HG02852 (cell line): ENCODE results near the gene HAX1.
"Not testable (repeated sequence)": the region's sequence is repeated elsewhere in the genome, so short reads cannot be mapped to it uniquely, and the experiment has no call there.

ENCODE experiments used
- ATAC-seq: cut with Tn5 transposase; IDR thresholded peaks from one replicate; pipeline ENCODE4 v1.9.1; 2021; ENCODE audit warnings: mild to moderate bottlenecking, moderate library complexity; ENCODE audit not compliant: unreplicated experiment

The HAX1 gene

GRCh38 chr1:154272217-154272998 is at the start of gene HAX1:
HAX1 (plus strand) TSS chr1:154272629; CDS start chr1:154272724, 95 bp downstream.
- ATAC-seq = peak; percentile 87

GRCh38 chr1:154222918-154223317 is 49.5 kb upstream of the HAX1 start:
- no peak for ATAC-seq

- ATAC-seq = no peak
Measured at GRCh38 chr1:154223621-154224020, 48.8 kb upstream of the HAX1 start.

- ATAC-seq = no peak
Measured at GRCh38 chr1:154225370-154225769, 47.1 kb upstream of the HAX1 start.

- not testable (repeated sequence) for ATAC-seq
Measured at GRCh38 chr1:154231112-154231511, 41.3 kb upstream of the HAX1 start.

GRCh38 chr1:154233127-154233526 is 39.3 kb upstream of the HAX1 start:
- ATAC-seq = not testable (repeated sequence)

GRCh38 chr1:154236855-154237254 is 35.6 kb upstream of the HAX1 start:
- no peak for ATAC-seq

GRCh38 chr1:154237435-154237834 is 35.0 kb upstream of the HAX1 start:
- no peak for ATAC-seq

- no peak for ATAC-seq
Measured at GRCh38 chr1:154237880-154238506, 34.4 kb upstream of the HAX1 start.

GRCh38 chr1:154239491-154239890 is 32.9 kb upstream of the HAX1 start:
- no peak for ATAC-seq

GRCh38 chr1:154240294-154240833 is 32.1 kb upstream of the HAX1 start:
- no peak for ATAC-seq

GRCh38 chr1:154241703-154242351 is 30.6 kb upstream of the HAX1 start:
- no peak for ATAC-seq

GRCh38 chr1:154253671-154254070 is 18.8 kb upstream of the HAX1 start:
- ATAC-seq = no peak

GRCh38 chr1:154256686-154257085 is 15.7 kb upstream of the HAX1 start:
- ATAC-seq = no peak

GRCh38 chr1:154258784-154259183 is 13.6 kb upstream of the HAX1 start:
- ATAC-seq = no peak

- ATAC-seq = no peak
Measured at GRCh38 chr1:154260127-154260526, 12.3 kb upstream of the HAX1 start.

- no peak for ATAC-seq
Measured at GRCh38 chr1:154263465-154264332, 8.7 kb upstream of the HAX1 start.

GRCh38 chr1:154264454-154264853 is 8.0 kb upstream of the HAX1 start:
- ATAC-seq = no peak

- ATAC-seq = no peak
Measured at GRCh38 chr1:154265586-154265985, 6.8 kb upstream of the HAX1 start.

GRCh38 chr1:154270833-154271232 is 1.6 kb upstream of the HAX1 start:
- no peak for ATAC-seq
